ENCODE data around the gene ARID3A.

DNA sequence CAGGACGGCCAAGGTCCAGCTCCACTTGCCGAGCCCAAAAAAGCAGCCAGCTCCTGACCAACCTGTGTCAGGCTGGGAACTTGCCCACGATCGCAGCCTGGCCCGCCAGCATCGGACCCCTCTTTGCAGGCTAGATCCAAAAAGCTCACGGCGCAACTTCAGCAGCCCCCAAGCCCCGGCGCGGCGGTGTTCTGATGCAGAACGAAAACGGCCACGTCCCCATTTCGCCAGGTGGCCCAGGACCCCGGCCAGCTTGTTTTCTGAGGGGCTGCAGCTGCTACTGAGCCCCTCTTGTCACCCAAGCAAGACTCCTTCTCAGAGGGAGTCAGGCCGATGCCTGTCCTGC, 93.8 kb downstream of the ARID3A start:
- TF ChIP-seq, protein P1, sequence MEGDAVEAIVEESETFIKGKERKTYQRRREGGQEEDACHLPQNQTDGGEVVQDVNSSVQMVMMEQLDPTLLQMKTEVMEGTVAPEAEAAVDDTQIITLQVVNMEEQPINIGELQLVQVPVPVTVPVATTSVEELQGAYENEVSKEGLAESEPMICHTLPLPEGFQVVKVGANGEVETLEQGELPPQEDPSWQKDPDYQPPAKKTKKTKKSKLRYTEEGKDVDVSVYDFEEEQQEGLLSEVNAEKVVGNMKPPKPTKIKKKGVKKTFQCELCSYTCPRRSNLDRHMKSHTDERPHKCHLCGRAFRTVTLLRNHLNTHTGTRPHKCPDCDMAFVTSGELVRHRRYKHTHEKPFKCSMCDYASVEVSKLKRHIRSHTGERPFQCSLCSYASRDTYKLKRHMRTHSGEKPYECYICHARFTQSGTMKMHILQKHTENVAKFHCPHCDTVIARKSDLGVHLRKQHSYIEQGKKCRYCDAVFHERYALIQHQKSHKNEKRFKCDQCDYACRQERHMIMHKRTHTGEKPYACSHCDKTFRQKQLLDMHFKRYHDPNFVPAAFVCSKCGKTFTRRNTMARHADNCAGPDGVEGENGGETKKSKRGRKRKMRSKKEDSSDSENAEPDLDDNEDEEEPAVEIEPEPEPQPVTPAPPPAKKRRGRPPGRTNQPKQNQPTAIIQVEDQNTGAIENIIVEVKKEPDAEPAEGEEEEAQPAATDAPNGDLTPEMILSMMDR (IDR thresholded peaks at IDR 0.05): no peak
- TF ChIP-seq POLR2A (IDR thresholded peaks at IDR 0.05): no peak
